Stimulated activated naive CD4-positive, alpha-beta T cell (primary cell): ENCODE measurements around the gene SKIDA1.
A peak's percentile ranks its signal among the peaks of the same experiment; 100 is the strongest.
"Not testable (repeated sequence)": the region's sequence is repeated elsewhere in the genome, so short reads cannot be mapped to it uniquely, and the experiment has no call there.

Experiments used
- DNase-seq, 6 experiments: peaks; one replicate each; lab custom pipeline; 2025; lab: John Stamatoyannopoulos, UW

The SKIDA1 gene

GRCh38 chr10:21525367-21526187, at the start of gene SKIDA1:
SKIDA1 (minus strand) TSS chr10:21525682; CDS start chr10:21517822, 7,860 bp downstream.
- peak; percentile 22 to 72 (median 56) for DNase-seq

GRCh38 chr10:21574514-21574913, 49.0 kb upstream of the SKIDA1 start:
- not testable (repeated sequence) for DNase-seq

DNA sequence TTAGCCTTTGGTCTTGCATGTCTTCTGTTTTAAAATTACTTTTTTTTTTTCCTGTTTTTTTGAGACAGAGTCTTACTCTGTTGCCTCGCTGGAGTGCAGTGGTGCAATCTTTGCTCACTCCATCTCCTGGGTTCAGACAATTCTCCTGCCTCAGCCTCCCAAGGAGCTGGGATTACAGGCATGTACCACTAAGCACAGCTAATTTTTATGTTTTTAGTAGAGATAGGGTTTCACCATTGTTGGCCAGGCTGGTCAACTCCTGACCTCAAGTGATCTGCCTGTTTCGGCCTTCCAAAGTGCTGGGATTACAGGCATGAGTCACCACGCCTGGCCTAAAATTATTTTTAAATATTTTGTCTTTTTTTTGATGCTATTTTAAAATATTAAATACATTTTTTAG, 47.1 kb upstream of the SKIDA1 start:
- no peak for DNase-seq

DNA sequence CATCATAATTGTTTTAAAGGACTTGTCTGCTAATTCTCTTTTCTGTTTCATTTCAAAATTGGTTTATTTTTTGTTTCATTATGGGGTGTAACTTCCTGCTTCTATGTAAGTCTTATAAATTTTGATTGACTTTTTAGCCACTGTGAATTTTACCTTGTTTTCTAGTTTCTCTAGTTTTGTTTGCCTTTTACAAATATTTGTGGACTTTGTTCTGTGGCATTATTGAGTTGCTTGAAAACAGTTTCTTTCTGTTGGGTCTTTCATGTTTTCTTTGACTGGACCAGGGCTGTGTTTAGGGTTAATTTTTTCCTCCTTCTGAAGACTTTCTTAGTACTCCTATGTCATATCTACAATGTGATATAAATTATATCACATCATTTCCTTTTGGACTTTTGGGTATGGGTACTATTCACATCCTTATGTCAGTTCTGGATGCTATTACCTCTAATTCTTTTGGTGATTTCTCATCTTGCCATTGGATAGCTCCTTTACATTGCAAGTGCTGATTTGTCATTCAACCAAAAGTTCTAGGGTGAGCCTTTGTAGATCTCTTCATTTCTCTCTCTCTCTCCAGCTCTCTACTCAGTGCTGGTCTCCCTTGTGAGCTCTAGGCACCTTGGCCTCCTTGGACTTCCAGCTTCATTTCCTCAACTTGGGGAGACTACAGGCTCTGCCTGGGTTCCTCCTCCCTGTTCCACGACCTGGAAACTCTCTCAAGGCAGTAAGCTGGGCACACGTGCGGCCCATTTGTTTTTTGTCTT, 45.5 kb upstream of the SKIDA1 start:
- DNase-seq = no peak

DNA sequence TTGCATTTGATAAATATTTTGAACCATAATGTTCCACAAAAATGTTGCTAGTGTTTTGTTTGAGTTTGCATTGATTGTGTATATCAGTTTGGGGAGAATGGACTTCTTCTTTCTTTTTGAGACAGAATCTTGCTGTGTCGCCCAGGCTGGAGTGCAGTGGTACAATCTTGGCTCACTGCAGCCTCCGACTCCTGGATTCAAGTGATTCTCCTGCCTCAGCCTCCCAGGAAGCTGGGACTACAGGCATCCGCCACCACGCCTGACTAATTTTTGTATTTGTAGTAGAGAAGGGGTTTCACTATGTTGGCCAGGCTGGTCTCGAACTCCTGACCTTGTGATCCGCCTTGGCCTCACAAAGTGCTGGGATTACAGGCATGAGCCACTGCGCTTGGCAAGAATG, 33.5 kb upstream of the SKIDA1 start:
- DNase-seq = not testable (repeated sequence)

GRCh38 chr10:21556527-21556926, 31.0 kb upstream of the SKIDA1 start:
- no peak for DNase-seq

GRCh38 chr10:21552638-21553037, 27.2 kb upstream of the SKIDA1 start:
- DNase-seq = no peak

GRCh38 chr10:21547246-21547645, 21.8 kb upstream of the SKIDA1 start:
- no peak for DNase-seq

DNA sequence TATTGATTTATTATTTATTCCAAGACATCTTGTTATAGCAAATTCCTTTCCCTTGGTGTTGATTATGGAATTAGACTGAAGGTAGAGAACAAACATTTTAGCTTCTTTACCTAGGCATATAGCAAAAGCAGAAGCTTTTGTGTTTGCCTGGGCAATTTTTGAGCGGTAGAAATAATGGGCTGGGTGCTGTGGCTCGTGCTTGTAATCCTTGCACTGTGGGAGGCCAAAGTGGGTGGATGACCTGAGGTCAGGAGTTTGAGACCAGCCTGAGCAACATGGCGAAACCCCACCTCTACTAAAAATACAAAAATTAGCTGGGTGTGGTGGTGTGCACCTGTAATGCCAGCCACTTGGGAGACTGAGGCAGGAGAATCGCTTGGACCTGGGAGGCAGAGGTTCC, 15.2 kb upstream of the SKIDA1 start:
- not testable (repeated sequence) for DNase-seq

- DNase-seq = no peak
These were observed 11.4 kb upstream of the SKIDA1 start for GRCh38 chr10:21536874-21537273.

DNA sequence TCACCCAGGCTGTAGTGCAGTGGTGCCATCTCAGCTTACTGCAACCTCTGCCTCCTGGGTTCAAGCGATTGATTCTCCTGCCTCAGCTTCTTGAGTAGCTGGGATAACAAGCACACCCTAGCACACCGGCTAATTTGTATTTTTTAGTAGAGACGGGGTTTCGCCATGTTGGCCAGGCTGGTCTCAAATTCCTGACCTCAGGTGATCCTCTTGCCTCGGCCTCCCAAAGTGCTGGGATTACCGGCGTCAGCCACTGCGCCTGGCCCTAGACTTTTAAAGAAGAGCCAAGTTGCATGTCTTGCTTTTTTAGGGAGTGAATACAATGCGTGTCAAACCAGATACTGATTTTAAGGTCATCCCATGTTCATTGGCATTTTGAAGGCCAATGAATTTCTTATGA, 10.5 kb upstream of the SKIDA1 start:
- DNase-seq = not testable (repeated sequence)

DNA sequence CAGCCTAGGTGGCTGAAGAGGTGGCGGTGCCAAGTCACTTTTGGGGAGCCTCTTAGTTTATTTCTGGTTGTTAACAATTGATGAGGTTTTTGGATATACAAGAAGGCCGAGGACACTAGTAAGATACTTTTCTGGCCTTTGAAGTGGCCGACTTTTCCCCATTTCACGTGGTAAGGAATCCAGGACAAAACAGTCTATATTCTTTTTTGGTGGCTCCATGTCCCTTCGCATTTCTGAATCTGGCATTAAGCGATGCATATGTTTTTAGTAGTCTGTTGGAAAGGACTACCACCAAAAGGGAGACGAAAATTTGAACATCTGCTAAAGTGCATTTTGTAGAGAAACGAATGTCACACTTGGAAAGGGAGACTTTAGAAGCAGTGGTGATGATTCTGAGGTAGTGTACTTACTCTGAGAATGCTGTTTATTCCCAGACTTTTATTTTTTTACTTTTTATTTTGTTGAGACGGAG, 10.0 kb upstream of the SKIDA1 start:
- DNase-seq = peak in 1 of 6 experiments; percentile 14

- DNase-seq = peak; percentile 21 to 66 (median 49)
These were observed 9.4 kb upstream of the SKIDA1 start for GRCh38 chr10:21534604-21535493.

DNA sequence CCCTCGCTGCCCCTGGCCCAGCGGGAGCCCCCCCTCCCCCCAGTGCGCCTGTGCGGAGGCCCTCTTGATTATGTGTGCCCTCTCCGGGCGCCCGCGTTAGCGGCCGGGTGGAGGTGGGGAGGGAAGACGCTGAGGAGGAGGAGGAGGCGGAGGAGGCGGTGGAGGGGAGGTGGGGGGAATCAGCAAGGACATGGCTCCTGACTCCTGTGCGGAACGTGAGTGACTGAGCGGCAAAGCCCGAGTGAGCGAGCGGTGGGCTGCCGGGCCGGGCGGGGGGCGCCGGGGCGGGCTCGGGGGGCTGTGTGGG, 8.8 kb upstream of the SKIDA1 start:
- no peak for DNase-seq

DNA sequence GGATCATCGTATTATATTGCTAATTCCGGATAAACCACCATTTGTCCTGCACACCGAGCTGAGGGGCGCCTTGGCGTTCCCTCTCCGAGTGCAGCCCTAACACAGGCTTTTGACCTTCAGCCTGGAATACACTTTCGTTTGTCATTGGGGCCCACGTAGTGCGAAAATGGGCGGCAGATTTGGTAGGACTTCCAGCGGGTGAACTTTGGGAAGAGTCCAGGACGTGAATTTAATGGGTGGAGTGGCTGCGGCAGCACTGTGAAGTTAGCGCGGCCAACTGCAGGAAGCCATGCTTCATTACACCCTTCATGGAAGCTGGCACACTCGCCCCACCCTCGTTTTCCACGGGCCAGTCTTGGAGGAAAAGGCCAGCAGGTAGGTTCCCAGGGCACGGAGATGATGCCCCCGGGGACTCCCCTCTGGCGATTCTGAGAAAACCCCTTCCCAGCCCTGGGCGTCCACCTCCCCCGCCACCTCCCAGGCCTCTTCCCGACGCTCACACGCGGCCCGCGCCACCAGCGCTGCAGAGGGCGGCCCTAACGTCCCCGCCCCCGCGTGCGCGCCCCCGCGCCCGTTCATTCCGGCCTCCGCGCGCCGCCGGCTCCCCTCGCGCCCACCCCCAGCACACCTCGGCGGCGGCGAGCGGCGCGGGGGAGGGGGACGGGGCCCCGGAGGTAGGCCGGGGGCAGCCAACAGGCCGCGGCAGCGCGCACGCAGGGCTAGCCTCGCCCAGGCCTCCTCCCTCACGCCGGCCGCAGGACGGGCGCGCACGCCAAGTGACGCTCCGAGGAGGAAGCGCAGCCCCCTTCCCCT, 8.2 kb upstream of the SKIDA1 start, which contains the start of gene MLLT10:
Gene MLLT10, plus strand, starts transcription at position 766 of the 813 bp plus-strand sequence. CDS start 413 bp downstream, outside the sequence.
- DNase-seq = peak; percentile 89 to 95 (median 92)

GRCh38 chr10:21532694-21533466, 7.4 kb upstream of the SKIDA1 start:
- no peak for DNase-seq

DNA sequence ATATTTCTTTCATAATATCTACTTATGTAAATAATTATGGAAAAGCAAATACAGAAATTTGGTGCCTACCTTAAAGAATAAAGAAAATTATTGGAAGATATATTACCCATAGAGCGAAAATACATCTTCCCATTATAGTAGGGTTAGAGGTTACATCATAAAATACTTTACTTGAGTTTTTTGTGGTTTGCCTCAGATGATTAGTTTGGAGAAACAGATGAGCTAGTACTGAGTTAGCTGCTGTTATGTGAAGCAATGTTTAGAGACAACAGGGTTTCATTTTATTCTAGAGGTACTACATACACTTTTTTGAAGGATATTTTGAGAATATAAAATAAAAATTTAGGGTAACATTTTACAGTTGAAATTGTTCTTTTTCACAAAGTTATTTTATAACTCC, 5.7 kb upstream of the SKIDA1 start:
- no peak for DNase-seq

- no peak for DNase-seq
These were observed 5.2 kb upstream of the SKIDA1 start for GRCh38 chr10:21530641-21531040.

DNA sequence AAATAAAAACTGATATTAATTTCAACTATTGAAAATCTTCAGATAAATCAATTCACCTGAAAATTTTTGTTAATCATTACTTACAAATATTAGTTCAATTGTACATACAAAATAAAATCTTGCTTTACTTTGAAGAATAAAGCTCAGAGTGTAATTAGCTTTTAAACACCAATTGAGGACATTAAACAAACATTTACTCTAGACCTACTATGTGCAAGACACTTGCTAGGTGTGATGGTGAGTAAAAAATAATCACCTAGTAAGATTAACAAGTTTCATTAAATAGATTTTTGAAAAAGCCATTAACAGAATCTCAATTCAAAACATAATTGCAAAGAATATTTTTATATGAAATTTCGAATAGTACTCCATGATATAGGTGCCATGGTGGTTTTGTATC, 4.7 kb upstream of the SKIDA1 start:
- DNase-seq = no peak
